ENCODE measurements around the gene CD101.

Gene CD101

GRCh38 chr1:117079737-117080136 is 78.2 kb downstream of the CD101 start:
- H3K4me1 ChIP-seq (ENCODE audit: control insufficient read depth in 1 of 2, insufficient read depth in 2 of 2, low read length in 2 of 2) = no peaks in the 10 kb centered on the region
- no peak overlapping the region for H3K4me3 ChIP-seq (ENCODE audit: low read depth in 1 of 2, low read length in 2 of 2)
- H3K27me3 ChIP-seq (ENCODE audit: low read depth, low read length) = no peaks in the 10 kb centered on the region
- peaks cover 48 to 64% of the 10 kb centered on the region in 2 donors for H3K36me3 ChIP-seq (ENCODE audit: control insufficient read depth in 1 of 2, insufficient read depth in 2 of 2, low read length in 2 of 2)
- no peak overlapping the region for H3K27ac ChIP-seq (ENCODE audit: low read length)
- no peaks in the 10 kb centered on the region for H3K9me3 ChIP-seq (ENCODE audit: control insufficient read depth in 1 of 2, low read length in 2 of 2)

DNA sequence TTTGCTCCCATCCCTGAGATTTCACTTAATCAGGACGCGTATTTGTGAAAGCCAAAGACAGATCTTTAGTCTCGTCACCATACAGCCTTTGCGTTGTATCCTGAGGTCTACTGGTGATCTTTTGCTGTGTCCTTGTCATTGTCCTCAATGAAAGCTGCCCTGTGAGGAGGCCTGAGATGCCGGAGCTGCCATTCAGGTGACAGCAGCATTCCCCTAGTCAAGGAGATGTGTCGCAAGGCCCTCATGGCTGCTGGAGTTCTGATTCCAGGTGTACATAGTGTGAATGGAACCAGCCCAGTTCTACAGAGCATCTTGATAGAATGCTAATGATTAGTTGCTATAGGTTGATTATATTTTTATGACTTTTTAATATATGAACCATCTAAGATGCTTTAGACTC is 82.7 kb downstream of the CD101 start:
- Histone ChIP-seq H3K9me3 (ENCODE audit: control insufficient read depth in 1 of 2, low read length in 2 of 2) (no peaks in the 10 kb centered on the region), H3K27ac (ENCODE audit: low read length) (no peak overlapping the region), H3K4me3 (ENCODE audit: low read depth in 1 of 2, low read length in 2 of 2) (no peak overlapping the region), H3K27me3 (ENCODE audit: low read depth, low read length) (no peaks in the 10 kb centered on the region), H3K36me3 (ENCODE audit: control insufficient read depth in 1 of 2, insufficient read depth in 2 of 2, low read length in 2 of 2) (peaks cover 19 to 31% of the 10 kb centered on the region in 2 donors), H3K4me1 (ENCODE audit: control insufficient read depth in 1 of 2, insufficient read depth in 2 of 2, low read length in 2 of 2) (no peaks in the 10 kb centered on the region)

Data from muscle layer of duodenum (tissue), 2 donors.